ENCODE data around the gene MAP7D3. TPM values are rescaled to one million over a fixed set of nuclear protein-coding genes. Genes with fewer than 3 reads are reported as not detected.
"Not testable (repeated sequence)": the region's sequence is repeated elsewhere in the genome, so short reads cannot be mapped to it uniquely, and the experiment has no call there.

Gene MAP7D3
- total RNA-seq, 2 experiments from 2014 or later: 12.2 to 13.3 TPM

DNA sequence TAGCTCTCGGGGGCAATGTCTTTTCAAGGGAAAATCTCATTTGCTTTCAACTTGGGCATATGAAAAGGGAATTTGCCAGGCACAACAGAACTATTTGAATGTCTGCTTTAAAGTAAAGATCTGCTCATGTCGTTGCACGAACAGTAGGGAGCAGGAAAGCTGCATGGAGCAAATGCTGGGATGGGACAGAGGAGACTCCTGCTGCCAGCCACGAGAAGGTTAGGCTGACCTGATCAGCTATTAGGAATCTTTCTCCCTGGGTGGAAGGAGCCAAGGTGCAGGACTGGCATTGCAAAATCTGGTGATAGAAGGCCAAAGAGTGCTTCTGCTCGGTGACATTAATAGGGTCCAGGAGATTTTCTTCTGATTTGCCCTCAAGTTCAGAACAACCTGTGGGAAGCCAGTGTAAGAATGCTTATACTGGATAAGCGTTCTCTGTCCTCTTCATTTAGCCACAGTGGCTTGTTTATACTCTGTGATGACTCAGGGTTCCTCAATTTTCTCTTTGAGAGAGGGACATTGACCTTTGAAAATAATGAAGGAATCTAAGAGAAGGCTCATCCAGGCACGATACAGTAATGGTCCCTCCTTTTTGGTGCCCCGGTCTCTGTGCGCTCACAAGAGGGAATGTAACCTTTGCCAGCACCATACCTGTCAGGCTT, 80.9 kb downstream of the MAP7D3 start:
- no peaks in the 10 kb centered on the region for H3K27me3 Mint-ChIP-seq (ENCODE audit: low read depth)
- H3K4me3 Mint-ChIP-seq: no peak overlapping the region
- ChIA-PET POLR2A (no interaction called here), CTCF (no interaction called here)
- H3K36me3 Mint-ChIP-seq (ENCODE audit: low read depth): no peaks in the 10 kb centered on the region
- ATAC-seq: no peak
- H3K4me1 Mint-ChIP-seq (ENCODE audit: low read depth): no peaks in the 10 kb centered on the region
- no peaks in the 10 kb centered on the region for H3K9me3 Mint-ChIP-seq (ENCODE audit: insufficient read depth)
- no peak overlapping the region for H3K27ac Mint-ChIP-seq
- no peak for DNase-seq

DNA sequence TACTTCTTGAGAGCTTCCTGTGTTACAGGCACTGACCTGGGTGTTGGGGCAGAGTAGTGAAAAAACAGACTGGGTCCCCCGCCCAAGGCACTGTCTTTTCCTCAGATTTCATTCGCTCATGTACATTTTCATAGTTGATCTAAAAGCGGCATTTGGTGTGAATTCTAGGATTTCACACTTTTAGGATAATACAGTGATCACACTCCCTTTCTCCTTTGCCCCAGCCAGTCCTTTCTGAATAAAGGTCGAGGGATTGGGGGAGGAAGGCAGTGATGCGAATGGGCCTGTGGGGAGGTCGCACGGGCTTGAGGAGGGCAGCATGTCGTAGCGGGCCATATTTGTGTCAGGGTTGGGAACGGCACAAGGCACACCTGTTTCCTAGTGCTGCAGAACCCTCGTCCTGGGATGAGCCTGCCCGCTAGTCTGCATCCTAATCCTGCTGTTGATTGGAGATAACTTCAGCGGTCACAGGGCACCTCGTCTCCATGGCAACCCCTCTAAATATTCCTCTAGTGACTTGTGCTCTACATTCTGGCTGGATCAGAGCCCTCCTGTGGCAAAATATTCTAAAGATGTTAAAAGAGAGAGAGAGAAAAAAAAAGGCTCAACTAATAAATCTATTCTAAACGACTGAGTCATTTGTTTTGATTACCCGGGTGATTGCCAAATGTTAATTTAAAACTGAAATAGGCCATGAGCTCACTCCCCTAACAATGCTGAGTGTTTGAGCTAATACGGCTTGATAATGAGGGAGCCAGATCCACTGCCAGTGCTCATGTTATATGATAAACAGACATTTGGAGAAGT, 82.1 kb downstream of the MAP7D3 start:
- ChIA-PET POLR2A (no interaction called here), CTCF (no interaction called here)
- no peaks in the 10 kb centered on the region for H3K9me3 Mint-ChIP-seq (ENCODE audit: insufficient read depth)
- H3K36me3 Mint-ChIP-seq (ENCODE audit: low read depth): no peaks in the 10 kb centered on the region
- H3K4me1 Mint-ChIP-seq (ENCODE audit: low read depth): no peaks in the 10 kb centered on the region
- ATAC-seq: no peak
- no peak for DNase-seq
- no peak overlapping the region for H3K4me3 Mint-ChIP-seq
- no peak overlapping the region for H3K27ac Mint-ChIP-seq
- H3K27me3 Mint-ChIP-seq (ENCODE audit: low read depth): no peaks in the 10 kb centered on the region

DNA sequence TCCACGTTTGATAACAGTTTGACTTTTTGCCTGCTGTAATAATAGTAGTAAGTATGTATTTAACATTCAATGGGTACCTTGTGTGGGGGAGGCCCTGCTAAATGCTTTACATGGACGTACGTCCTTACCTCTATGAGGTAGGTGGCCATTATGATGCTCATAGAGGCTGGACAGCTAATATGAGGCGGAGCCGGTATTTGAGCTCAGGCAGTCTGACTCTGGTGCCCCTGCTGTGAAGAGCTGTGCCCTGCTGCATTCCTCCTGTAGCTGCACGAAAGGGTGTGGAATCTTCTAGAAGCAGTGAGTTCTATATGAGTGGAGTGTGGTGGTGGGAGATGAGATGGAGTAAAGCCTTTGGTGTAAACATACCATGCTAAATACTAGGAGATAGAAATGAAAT, 83.2 kb downstream of the MAP7D3 start:
- H3K27ac Mint-ChIP-seq; H3K27me3 Mint-ChIP-seq (ENCODE audit: low read depth); H3K9me3 Mint-ChIP-seq (ENCODE audit: insufficient read depth); ATAC-seq; H3K36me3 Mint-ChIP-seq (ENCODE audit: low read depth); CTCF ChIA-PET; H3K4me3 Mint-ChIP-seq; DNase-seq; H3K4me1 Mint-ChIP-seq (ENCODE audit: low read depth); POLR2A ChIA-PET: not testable (repeated sequence)

DNA sequence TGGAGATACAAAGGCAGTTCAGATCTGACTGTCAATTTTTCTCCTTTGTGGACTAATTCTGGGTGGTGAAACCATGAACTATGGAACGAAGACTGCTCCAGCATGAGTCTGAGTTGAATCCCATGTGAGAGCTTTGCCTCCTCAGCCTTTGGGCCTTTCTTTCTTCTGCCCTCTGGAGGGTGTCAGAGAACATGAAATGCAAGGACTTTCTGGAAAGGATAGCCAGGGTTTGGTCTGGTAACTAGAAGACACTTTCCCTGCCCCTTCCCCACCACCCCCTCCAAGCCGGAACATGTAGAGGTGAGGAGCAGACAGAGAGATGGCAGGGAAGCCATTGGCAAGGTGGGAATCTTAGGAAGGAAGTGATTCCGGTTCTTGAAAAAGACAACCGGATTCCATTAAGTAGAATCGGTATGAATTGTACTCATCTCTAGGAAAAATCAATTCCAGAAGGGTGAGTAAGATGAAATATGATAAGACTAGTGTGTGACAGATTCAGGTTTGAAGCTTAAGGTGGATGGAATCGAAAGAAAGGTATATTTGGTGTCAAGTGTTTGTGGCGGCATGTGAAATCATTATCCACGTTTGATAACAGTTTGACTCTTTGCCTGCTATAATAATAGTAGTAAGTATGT, 84.9 kb downstream of the MAP7D3 start:
- peaks cover 2% of the 10 kb centered on the region for H3K4me1 Mint-ChIP-seq (ENCODE audit: low read depth)
- no peaks in the 10 kb centered on the region for H3K9me3 Mint-ChIP-seq (ENCODE audit: insufficient read depth)
- H3K4me3 Mint-ChIP-seq: no peak overlapping the region
- ChIA-PET CTCF (interaction anchor here (0.7 to 2.0 kb wide), 8 partner anchors 36 to 138 kb away, joined by 3 to 13 read pairs (median 6); no protein-coding TSS in a partner anchor), POLR2A (interaction anchor here (0.8 kb wide), 1 partner anchor 236 kb away, joined by 3 read pairs; no protein-coding TSS in a partner anchor)
- no peak for ATAC-seq
- DNase-seq: no peak
- H3K27ac Mint-ChIP-seq: no peak overlapping the region
- H3K36me3 Mint-ChIP-seq (ENCODE audit: low read depth): no peaks in the 10 kb centered on the region
- no peaks in the 10 kb centered on the region for H3K27me3 Mint-ChIP-seq (ENCODE audit: low read depth)

DNA sequence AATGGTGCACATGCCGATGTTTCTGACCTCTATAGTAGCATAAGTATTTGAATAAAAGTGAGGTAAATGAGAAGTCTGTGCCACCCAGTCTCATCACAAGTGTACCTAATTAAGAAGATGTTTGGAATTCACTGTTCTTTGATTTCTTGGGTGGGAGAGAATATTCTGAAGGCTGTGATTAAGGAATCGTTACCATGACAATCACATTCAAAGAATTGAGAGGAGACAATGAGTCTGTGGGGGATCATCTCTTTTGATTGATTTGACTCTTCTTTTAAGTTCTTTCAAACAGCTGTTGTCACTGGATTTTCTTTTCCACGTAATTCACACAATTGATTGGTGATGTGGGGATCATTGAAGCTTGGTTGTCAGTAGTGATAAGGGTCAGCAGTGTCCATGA, 85.8 kb downstream of the MAP7D3 start:
- ChIA-PET POLR2A (interaction anchor here (0.8 kb wide), 1 partner anchor 235 kb away, joined by 3 read pairs; no protein-coding TSS in a partner anchor), CTCF (interaction anchor here (0.7 to 2.0 kb wide), 7 partner anchors 37 to 137 kb away, joined by 3 to 13 read pairs (median 8); no protein-coding TSS in a partner anchor)
- H3K27me3 Mint-ChIP-seq (ENCODE audit: low read depth): no peaks in the 10 kb centered on the region
- H3K9me3 Mint-ChIP-seq (ENCODE audit: insufficient read depth): no peaks in the 10 kb centered on the region
- H3K4me3 Mint-ChIP-seq: no peak overlapping the region
- ATAC-seq (no peak), DNase-seq (no peak)
- H3K27ac Mint-ChIP-seq: no peak overlapping the region
- H3K36me3 Mint-ChIP-seq (ENCODE audit: low read depth): no peaks in the 10 kb centered on the region
- peaks cover 2% of the 10 kb centered on the region for H3K4me1 Mint-ChIP-seq (ENCODE audit: low read depth)

DNA sequence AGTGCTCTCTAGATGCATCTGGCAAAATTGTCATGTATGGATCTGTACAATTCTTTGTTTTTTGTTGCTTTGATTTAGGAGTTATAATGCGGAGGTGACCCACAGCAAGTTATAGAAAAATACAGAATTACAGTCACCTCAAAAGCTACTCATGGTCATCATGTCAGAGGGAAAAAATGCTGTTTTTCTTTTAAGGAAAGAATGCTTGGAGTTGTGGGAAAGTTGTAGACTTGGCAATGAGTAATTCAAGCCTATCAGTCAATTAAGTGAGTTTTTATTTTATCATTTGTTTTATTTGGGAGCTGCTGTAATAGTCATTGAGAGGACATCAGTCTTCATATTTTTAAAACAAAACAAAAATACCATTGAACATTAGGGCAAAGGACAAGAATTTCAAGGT, 87.5 kb downstream of the MAP7D3 start:
- DNase-seq (no peak), ATAC-seq (no peak)
- Mint-ChIP-seq H3K36me3 (ENCODE audit: low read depth) (no peaks in the 10 kb centered on the region), H3K4me3 (no peak overlapping the region), H3K27ac (no peak overlapping the region), H3K27me3 (ENCODE audit: low read depth) (no peaks in the 10 kb centered on the region), H3K4me1 (ENCODE audit: low read depth) (peaks cover 2% of the 10 kb centered on the region), H3K9me3 (ENCODE audit: insufficient read depth) (no peaks in the 10 kb centered on the region)
- CTCF ChIA-PET: interaction anchor here (0.9 to 3.6 kb wide), 12 partner anchors 10 to 423 kb away, joined by 3 to 68 read pairs (median 4); partner anchors contain the start of gene FHL1
- POLR2A ChIA-PET: no interaction called here

Other genes starting within 250 kb of the MAP7D3 start
- 10 to 100 TPM; 12.6 to 14.4 TPM for gene FHL1, start 103.9 kb downstream of the MAP7D3 start, total RNA-seq
- not detected for gene ADGRG4, start 49.6 kb upstream of the MAP7D3 start, total RNA-seq
- gene BRS3, start 236.5 kb upstream of the MAP7D3 start, total RNA-seq: not detected
- gene HTATSF1, start 246.2 kb upstream of the MAP7D3 start, total RNA-seq: 10 to 100 TPM; 93.6 to 96.2 TPM

All from activated CD8-positive, alpha-beta T cell treated with anti-CD3 and anti-CD28 coated beads, Interleukin-2, amount 10 ng/mL, durations not matched to agents 7 days and 5 days (primary cell).